GM18520 (cell line): ENCODE measurements around the gene OR52K2.
"Not testable (repeated sequence)": the region's sequence is repeated elsewhere in the genome, so short reads cannot be mapped to it uniquely, and the experiment has no call there.

ENCODE experiments used
- ATAC-seq: cut with Tn5 transposase; IDR thresholded peaks from one replicate; pipeline ENCODE4 v1.9.1; 2021; ENCODE audit not compliant: unreplicated experiment

The OR52K2 gene

GRCh38 chr11:4479644-4480043 lies 30.5 kb downstream of the OR52K2 start:
- ATAC-seq, result no peak

DNA sequence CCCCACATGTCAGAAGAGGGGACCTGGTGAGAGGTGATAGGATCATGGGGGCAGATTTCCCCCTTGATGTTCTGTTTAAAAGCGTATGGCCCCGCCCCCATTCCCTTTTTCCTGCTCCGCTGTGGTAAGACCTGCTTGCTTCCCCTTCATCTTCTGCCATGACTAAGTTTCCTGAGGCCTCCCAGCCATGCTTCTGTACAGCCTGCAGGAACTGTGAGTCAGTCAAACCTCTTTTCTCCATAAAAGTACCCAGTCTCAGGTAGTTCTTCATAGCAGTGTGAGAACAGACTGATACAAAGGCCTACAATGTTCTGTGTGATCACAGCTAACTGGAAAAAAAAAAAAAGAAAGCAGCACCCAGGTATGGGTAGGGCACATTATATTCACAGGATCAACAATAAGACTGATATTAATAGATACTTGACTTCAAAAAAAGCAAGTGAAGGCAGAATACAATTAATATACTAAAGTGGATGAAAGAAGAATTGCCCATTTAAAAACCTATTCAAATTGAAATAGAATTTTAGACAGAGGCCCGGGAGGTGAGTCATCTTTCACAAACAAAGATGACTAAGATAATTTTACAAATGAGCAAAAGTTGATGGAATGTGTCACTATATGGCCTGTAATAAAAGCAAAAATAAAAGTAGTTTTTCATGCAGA lies 31.6 kb downstream of the OR52K2 start:
- no peak for ATAC-seq

GRCh38 chr11:4481240-4481582 lies 32.1 kb downstream of the OR52K2 start:
- ATAC-seq, result no peak

DNA sequence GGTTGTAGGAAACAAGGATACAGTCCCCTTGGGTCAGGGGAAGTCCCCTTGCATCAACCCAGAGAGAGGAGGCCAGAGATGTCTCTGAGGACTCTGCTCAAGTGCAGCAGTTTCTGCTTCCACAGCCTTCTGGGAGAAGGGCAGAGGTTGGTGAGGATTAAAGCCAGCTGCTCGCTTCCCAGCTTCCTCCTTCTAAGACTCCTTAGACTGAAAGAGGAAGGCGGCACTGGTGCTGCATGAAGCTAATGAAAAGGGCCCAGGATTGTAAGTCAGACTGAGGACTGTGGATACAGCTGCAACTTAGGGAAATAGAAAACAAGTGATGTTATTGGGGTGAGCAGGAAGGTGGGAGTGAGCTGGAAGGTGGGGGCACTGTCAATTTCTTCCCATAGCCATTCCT lies 33.4 kb downstream of the OR52K2 start, which contains the start of gene OR52K1:
OR52K1 (plus strand) TSS at position 202 of the 400 bp plus-strand sequence. CDS start 6,255 bp downstream, outside the sequence.
- no peak for ATAC-seq

DNA sequence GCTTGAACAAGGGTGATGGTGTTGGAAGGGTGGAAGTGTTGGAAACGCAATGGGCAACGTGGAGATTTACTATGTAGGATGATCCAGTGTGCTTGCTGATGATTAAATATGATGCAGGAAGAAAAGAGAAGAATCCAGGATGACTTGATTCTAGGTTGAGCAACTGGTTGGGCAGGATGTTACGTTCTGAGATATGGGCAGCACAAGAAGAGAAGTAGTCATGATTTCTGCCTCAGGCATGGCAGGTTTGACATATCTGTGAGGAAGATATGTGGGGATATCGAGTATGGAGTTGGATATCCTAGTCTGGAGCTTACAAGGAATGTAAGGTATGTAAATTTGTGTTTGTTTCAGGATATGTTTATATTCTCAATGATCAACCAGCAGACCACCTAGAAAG lies 35.2 kb downstream of the OR52K2 start:
- no peak for ATAC-seq

GRCh38 chr11:4491405-4491804 lies 42.3 kb downstream of the OR52K2 start:
- not testable (repeated sequence) for ATAC-seq

GRCh38 chr11:4491878-4492606 lies 42.9 kb downstream of the OR52K2 start:
- no peak for ATAC-seq

DNA sequence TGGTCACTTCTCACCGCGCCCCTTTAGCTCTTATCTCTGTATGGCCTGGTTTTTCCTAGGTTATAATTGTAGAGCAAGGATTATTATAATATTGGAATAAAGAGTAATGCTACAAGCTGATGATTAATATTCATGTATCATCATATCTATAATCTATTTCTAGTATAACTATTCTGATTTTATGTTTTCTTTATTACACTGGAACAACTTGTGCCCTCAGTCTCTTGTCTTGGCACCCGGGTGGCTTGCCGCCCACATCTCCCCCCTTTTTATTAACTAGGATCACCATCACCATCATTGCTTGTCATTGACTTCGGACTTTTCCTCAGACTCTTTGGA lies 44.4 kb downstream of the OR52K2 start:
- no peak for ATAC-seq

DNA sequence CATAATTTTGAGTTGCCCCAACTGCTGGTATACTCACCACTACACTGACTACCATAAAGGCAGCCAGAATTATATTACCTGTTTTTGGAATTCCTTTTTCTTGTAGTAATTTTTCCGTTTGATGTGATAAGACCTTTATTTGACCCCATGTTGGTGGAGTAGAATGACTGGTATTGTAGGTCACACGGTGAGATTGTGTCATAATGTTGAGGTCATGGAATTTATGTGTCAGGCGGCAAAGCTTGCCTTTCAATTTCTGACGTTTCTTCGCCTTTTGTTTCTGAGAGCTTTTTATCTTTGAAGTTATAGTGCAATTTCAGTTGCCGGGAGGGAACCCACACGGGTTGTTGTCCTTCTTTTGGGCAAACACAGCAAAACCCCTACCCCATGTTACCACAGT lies 46.4 kb downstream of the OR52K2 start:
- no peak for ATAC-seq

- ATAC-seq, result no peak
Observed at GRCh38 chr11:4495986-4496385, 46.9 kb downstream of the OR52K2 start.

GRCh38 chr11:4496557-4497248 lies 47.6 kb downstream of the OR52K2 start:
- no peak for ATAC-seq
